OCI-LY1 (cell line): ENCODE measurements around the gene SYNDIG1L.

Experiments used
- CTCF ChIP-seq: fragments of 200-600 bp; sonication (generic), shearing (Covaris generic); IDR thresholded peaks from 2 replicates; pipeline ENCODE4 v1.5.1; 2017; ENCODE audit warnings: mild to moderate bottlenecking, antibody characterized with exemption, low read length, moderate library complexity, mixed read lengths
- EZH2 ChIP-seq: fragments of 200-600 bp; sonication (generic), shearing (Covaris generic); IDR thresholded peaks from 2 replicates; pipeline ENCODE4 v1.8.0; 2017; ENCODE audit warnings: borderline replicate concordance, mixed run types, mild to moderate bottlenecking, antibody characterized with exemption, low read length, moderate library complexity, mixed read lengths

DNA sequence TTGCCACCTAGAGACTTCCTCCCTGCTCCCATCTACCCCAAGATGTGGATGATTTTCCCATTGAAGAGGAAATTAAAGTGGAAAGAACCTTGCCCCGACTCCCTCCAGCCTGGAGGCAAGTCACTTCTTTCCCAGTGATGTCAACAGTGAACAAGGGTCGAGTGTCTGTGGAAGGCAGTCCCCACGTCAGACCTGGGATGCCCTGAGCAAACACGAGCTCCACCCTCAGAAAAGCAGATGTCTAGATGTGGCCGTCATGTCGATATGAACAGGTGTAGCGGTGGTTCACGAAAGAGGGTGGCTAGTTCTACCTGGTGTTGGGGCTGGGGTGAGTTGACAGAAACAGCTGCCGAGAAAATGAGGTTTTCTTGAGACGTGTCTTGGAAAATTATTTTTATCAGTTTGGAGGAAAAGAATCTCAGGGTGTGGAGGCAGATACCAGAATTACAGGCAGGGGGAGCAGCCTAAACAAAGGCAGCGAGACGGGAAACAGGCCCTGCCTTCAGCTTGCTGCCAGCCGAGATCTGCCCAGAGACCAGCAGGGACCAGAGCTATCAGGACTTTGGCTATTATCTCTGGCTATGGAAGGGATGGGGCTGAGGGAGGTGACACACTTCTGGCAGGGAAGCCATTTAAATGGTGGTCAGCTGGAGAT is 25.9 kb downstream of the SYNDIG1L start:
- TF ChIP-seq CTCF (peak; percentile 15; the same call in 1 of the 2 replicates), EZH2 (no peak)
